NCI-H510A treated with DMSO at 0.1 percent for 48 hours (cell line): ENCODE results near the gene ENTPD3.
"Not testable (repeated sequence)": the region's sequence is repeated elsewhere in the genome, so short reads cannot be mapped to it uniquely, and the experiment has no call there.

ENCODE experiments used
- DNase-seq: peaks from one replicate; lab custom pipeline; 2025; lab: John Stamatoyannopoulos, UW

ENTPD3 gene

GRCh38 chr3:40462838-40463237, 75.9 kb downstream of the ENTPD3 start:
- not testable (repeated sequence) for DNase-seq

GRCh38 chr3:40463579-40463978, 76.6 kb downstream of the ENTPD3 start:
- no peak for DNase-seq

DNA sequence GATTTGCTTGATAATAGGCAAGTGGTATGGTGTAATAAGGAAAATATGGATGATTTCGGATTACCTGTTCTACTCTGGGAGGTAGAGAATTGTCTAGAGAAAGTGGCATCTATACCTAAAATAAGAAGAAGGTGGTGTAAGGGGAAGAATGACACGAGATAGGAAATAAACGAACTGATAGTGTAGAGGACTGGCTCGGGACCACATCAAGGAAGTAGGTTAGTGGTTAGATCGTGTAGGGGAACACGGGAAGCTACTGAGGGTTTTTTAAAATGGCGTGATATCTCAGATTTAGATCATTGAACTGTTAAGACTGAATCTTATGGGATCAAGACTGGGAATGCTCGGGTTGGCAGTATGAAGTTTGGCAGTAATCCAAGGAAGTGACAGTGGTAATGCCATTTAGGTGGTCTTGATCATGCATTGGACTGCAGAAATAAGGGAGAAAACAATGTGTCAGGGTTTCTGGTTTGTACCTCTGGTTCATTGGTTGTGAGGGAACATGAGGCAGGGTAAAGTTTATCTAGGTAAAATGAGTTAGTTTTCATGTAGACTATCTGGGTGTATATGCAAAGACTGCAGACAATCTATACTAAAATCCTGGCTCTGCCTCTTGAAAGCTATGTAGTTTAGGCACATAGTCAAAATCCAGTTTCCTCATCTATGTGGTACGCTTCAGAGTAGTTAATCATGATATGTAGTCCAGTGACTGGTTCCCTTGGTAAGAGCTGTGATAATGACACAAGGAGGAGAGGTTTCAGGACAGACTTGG, 77.5 kb downstream of the ENTPD3 start:
- DNase-seq, result no peak

DNA sequence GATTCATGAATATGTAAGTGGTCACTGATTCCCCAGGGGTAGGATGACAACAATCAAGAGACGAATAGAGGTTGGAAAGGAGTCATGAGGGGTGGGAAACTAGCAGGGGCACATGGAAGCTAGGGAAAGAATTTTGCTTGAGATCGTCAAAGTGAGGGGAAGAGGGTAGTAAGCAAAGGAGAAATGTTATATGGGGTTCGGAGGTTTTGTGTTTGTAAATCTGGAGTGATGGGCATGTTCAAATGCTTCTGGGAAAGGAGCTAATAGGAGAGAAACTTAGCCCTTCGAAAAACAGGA, 78.1 kb downstream of the ENTPD3 start:
- no peak for DNase-seq

DNA sequence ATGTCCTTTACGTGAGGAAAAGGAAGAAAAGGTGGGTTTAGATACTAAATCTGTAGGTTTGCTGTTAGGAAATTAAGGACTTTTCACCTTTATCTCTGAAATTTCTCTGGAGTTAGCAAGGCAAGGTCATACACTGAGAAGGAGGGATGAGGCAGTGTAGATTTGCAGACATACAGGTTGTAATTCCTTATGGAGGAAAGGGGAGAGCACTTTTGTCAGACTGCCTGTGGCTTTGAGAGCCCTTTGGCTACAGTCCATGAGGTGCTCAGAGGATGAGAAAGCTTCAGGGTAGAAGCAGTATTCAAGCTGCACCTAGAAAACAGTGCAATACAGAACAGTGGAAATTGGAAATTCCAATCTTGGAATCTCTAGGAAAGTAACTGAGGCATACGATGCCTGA, 78.5 kb downstream of the ENTPD3 start:
- no peak for DNase-seq

GRCh38 chr3:40468018-40468417, 81.0 kb downstream of the ENTPD3 start:
- no peak for DNase-seq

- no peak for DNase-seq
Observed at GRCh38 chr3:40470701-40471100, 83.7 kb downstream of the ENTPD3 start.

DNA sequence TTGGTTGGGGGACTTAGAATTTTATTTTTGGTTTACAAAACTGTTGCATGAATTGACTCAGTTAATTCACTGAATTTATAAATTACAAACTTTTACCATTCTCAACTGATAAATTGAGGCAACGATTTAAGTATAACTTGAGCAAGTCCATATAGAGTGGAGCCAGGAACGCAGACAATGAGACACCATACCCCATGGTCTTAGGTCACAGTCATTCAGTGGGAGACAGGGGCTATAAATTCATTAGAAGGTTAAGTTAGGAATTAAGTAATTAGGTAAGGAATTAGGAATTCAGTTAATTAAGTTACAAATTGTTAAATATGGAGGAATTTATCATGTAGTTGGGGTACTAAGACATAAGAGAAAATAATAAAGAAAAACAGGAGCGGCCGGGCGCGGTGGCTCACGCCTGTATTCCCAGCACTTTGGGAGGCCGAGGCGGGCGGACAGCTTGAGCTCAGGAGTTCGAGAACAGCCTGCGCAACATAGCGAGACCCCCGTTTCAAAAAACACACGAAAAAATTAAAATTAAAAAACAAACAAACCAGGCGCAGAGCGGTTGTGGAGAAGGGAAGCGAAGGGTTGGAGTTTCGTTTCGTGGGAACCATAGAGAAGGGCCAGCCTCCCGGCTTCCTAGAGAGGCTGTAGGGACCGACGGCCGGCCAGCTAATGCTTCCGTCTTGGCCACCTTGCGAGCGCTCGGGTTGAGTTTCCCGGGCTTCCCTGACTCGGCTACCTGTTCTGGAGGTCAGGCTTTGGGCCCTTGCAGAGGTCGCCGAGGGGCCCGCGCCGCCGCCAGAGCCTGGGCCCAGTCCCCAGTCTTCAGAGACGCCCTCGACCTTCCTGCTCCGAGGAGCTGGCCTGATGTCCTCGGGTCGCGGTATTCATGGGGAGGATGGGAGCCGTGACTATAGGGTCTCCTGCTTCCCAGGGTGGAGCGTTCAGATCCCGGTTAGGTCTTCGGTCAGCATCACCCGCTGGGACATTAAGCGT, 89.8 kb downstream of the ENTPD3 start, which contains the start of gene ZNF619:
Gene ZNF619 (plus strand): TSS at position 645 of the 993 bp plus-strand sequence. CDS start 858 bp downstream, outside the sequence.
- peak; percentile 23 for DNase-seq

GRCh38 chr3:40477666-40478065, 90.7 kb downstream of the ENTPD3 start:
- DNase-seq, result no peak
